IMR-90 (cell line): ENCODE data around the gene XRN2. TPM values are rescaled to one million over a fixed set of nuclear protein-coding genes. Genes with fewer than 3 reads are reported as not detected.

Experiments
- ATAC-seq: fragments of 200-7000 bp; cut with Tn5 transposase; 2 replicates; pipeline ENCODE4 v1.9.1; 2020; ENCODE audit warnings: low read depth, mild to moderate bottlenecking, moderate library complexity
- BruUV-seq: library from RNA; stranded (reverse); fragments of 400-500 nt; replicated peaks from 2 replicates; lab custom pipeline; 2021; lab: Mats Ljungman, UMichigan
- CTCF ChIA-PET: fragments of 300-600 bp; formaldehyde crosslinking; extraction: SDS; loops from one replicate; lab custom pipeline; 2021; ENCODE audit warnings: antibody characterized with exemption; lab: Yijun Ruan, JAX
- POLR2A ChIA-PET: fragments of 300-600 bp; sonication (Branson Sonifier 250); formaldehyde crosslinking; loops from one replicate; lab custom pipeline; 2022; ENCODE audit warnings: antibody characterized with exemption; ENCODE audit not compliant: unreplicated experiment; lab: Charles Lee
- DNase-seq: peaks from one replicate; pipeline ENCODE4 v3.0.0; 2013
- H2AFZ ChIP-seq: replicated peaks from 2 replicates; pipeline ENCODE3; 2013; ENCODE audit warnings: low read length, mild to moderate bottlenecking; ENCODE audit not compliant: poor library complexity
- H2AK5ac ChIP-seq: 2 replicates; pipeline ENCODE4 v1.6.1; 2013; ENCODE audit warnings: low read depth, low read length, inconsistent platforms
- H2AK9ac ChIP-seq: replicated peaks from 2 replicates; pipeline ENCODE3; 2013; ENCODE audit warnings: mild to moderate bottlenecking, low read depth, low read length, moderate library complexity; ENCODE audit not compliant: poor library complexity
- H2BK120ac ChIP-seq: 2 replicates; pipeline ENCODE4 v1.6.1; 2013; ENCODE audit warnings: low read depth, low read length, inconsistent platforms
- H2BK15ac ChIP-seq: 3 replicates; pipeline ENCODE4 v1.6.1; 2013; ENCODE audit warnings: low read depth, low read length, inconsistent platforms
- H2BK20ac ChIP-seq: 2 replicates; pipeline ENCODE4 v1.6.1; 2013; ENCODE audit warnings: low read depth, mild to moderate bottlenecking, inconsistent platforms, low read length, moderate library complexity
- H2BK5ac ChIP-seq: 2 replicates; pipeline ENCODE4 v1.6.1; 2013; ENCODE audit warnings: mild to moderate bottlenecking, low read depth, low read length, inconsistent platforms; ENCODE audit not compliant: poor library complexity, severe bottlenecking
- H3K14ac ChIP-seq: replicated peaks from 2 replicates; pipeline ENCODE4 v1.6.1; 2013; ENCODE audit warnings: low read depth, low read length, inconsistent platforms
- H3K18ac ChIP-seq: 2 replicates; pipeline ENCODE4 v1.6.1; 2013; ENCODE audit warnings: low read depth, low read length, control low read depth
- H3K23ac ChIP-seq: 2 replicates; pipeline ENCODE4 v1.6.1; 2013; ENCODE audit warnings: low read depth, low read length, inconsistent platforms
- H3K27ac ChIP-seq: 2 replicates; pipeline ENCODE4 v1.5.1; 2013; ENCODE audit warnings: mild to moderate bottlenecking, control low read depth, low read length; ENCODE audit not compliant: insufficient read depth
- H3K27me3 ChIP-seq: 2 replicates; pipeline ENCODE4 v1.6.1; 2013; ENCODE audit warnings: low read length; ENCODE audit not compliant: control insufficient read depth, insufficient read depth
- H3K36me3 ChIP-seq: 2 replicates; pipeline ENCODE4 v1.6.1; 2013; ENCODE audit warnings: low read length, mixed read lengths; ENCODE audit not compliant: control insufficient read depth, insufficient read depth
- H3K4ac ChIP-seq: 2 replicates; pipeline ENCODE4 v1.6.1; 2013; ENCODE audit warnings: low read depth, low read length, inconsistent platforms
- H3K4me1 ChIP-seq: 2 replicates; pipeline ENCODE4 v1.6.1; 2013; ENCODE audit warnings: low read length, mixed read lengths; ENCODE audit not compliant: control insufficient read depth, insufficient read depth
- H3K4me2 ChIP-seq: 2 replicates; pipeline ENCODE4 v1.6.1; 2013; ENCODE audit warnings: low read depth, mild to moderate bottlenecking, control low read depth, low read length, moderate library complexity
- H3K4me3 ChIP-seq: 2 replicates; pipeline ENCODE4 v1.5.1; 2013; ENCODE audit warnings: low read depth, mild to moderate bottlenecking, control low read depth, low read length, moderate library complexity; ENCODE audit not compliant: insufficient read depth
- H3K56ac ChIP-seq: 2 replicates; pipeline ENCODE4 v1.6.1; 2013; ENCODE audit warnings: low read length, inconsistent platforms; ENCODE audit not compliant: insufficient read depth; ENCODE audit errors: extremely low read depth
- H3K79me1 ChIP-seq, 2 experiments: 2 replicates each; pipeline ENCODE4 v1.6.1; 2013; ENCODE audit warnings: low read length in 2 of 2, inconsistent platforms in 1 of 2, low read depth in 1 of 2
- H3K9ac ChIP-seq: 2 replicates; pipeline ENCODE4 v1.6.1; 2013; ENCODE audit warnings: low read depth, low read length, control low read depth
- H3K9me1 ChIP-seq: 2 replicates; pipeline ENCODE4 v1.6.1; 2013; ENCODE audit warnings: low read length, inconsistent platforms; ENCODE audit not compliant: insufficient read depth
- H3K9me3 ChIP-seq: 2 replicates; pipeline ENCODE4 v1.6.1; 2013; ENCODE audit warnings: low read length; ENCODE audit not compliant: control insufficient read depth, insufficient read depth
- H4K20me1 ChIP-seq: 2 replicates; pipeline ENCODE4 v1.6.1; 2013; ENCODE audit warnings: low read length, inconsistent platforms; ENCODE audit not compliant: insufficient read depth
- H4K5ac ChIP-seq: 2 replicates; pipeline ENCODE4 v1.6.1; 2013; ENCODE audit warnings: mild to moderate bottlenecking, low read depth, low read length, control low read depth
- H4K8ac ChIP-seq, 2 experiments: 2 replicates each; pipeline ENCODE4 v1.6.1; 2013; ENCODE audit warnings: low read depth in 2 of 2, low read length in 2 of 2, control low read depth in 1 of 2, inconsistent platforms in 1 of 2
- H4K91ac ChIP-seq: 2 replicates; pipeline ENCODE4 v1.6.1; 2013; ENCODE audit warnings: low read depth, low read length, inconsistent platforms; ENCODE audit not compliant: insufficient read depth
- SMC3 ChIP-seq: fragments of 150-350 bp; IDR thresholded peaks from 2 replicates; pipeline ENCODE4 v1.6.1; 2016; ENCODE audit warnings: low read depth, mild to moderate bottlenecking, antibody characterized with exemption, low read length, moderate library complexity
- WGBS, 2 experiments: methylation state at CpG; one replicate each; pipeline versions ENCODE4 v1.1.5 to v1.1.7; 2013; ENCODE audit warnings: missing lambda C conversion rate in 2 of 2; ENCODE audit not compliant: insufficient read length in 1 of 2; ENCODE audit errors: extremely low coverage in 2 of 2; 5-methylcytosine and 5-hydroxymethylcytosine counted together
- dilution Hi-C: fragments of 300-500 bp; cut with HindIII; formaldehyde crosslinking; loops from one replicate; pipeline ENCODE4 v1.14.3; 2018; ENCODE audit warnings: low sequenced_read_pairs; ENCODE audit not compliant: unreplicated experiment
- in situ Hi-C: fragments of 300-500 bp; cut with MboI; formaldehyde crosslinking; loops from 3 replicates; pipeline ENCODE4 v1.14.3; 2019; ENCODE audit warnings: low sequenced_read_pairs, inconsistent platforms, mixed read lengths
- intact Hi-C: fragments of 100-400 bp; cut with micrococcal nuclease; formaldehyde crosslinking; loops from 2 replicates; pipeline ENCODE4 v1.10.0; 2022
- polyA plus RNA-seq, 3 experiments: library from polyadenylated mRNA; depleted of rRNA; stranded (reverse); fragments of >200 nt; gene quantifications; 2 replicates each; pipeline ENCODE4 v1.2.3, GENCODE V29; 2012; ENCODE audit warnings: low replicate concordance in 1 of 3
- total RNA-seq: library from RNA; depleted of rRNA; stranded (reverse); fragments of >200 nt; gene quantifications from 2 replicates; pipeline ENCODE4 v1.2.3, GENCODE V29; 2012

Gene XRN2
- total and polyA plus RNA-seq, 2 of the 4 experiments (the other 2 are of a cell fraction) = 58.1 to 70.8 TPM

DNA sequence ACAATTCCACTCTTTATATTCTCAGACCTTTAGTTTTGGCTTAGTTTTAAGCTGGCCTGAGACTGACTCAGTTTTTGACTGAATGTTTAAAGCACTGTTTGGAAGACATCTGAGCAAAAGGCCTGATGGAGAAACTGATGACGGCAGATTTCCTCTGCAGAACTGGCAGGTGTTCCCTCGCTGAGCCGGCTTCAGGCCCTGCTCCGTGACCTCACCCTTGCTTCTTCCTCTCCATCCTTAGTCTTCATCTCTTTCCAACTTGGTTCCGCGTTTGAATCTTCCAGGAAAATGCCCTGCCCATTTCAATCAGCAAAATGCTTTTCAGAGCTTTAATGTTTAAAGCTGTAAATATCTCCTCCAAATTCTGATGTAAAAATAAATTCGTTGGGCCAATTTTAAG lies 87.6 kb downstream of the XRN2 start:
- Histone ChIP-seq H3K4me3 (no peak overlapping the region), H4K5ac (no peak overlapping the region), H2AFZ (no peak overlapping the region), H3K4me2 (no peak overlapping the region), H3K9me1 (no peaks in the 10 kb centered on the region), H2BK20ac (no peak overlapping the region), H3K79me1 (no peaks in the 10 kb centered on the region; a peak in 1 of 4 replicates), H3K14ac (no peak overlapping the region), H2AK9ac (no peak overlapping the region), H3K36me3 (peaks cover 5% of the 10 kb centered on the region), H3K27me3 (peaks cover 39% of the 10 kb centered on the region), H2BK120ac (no peak overlapping the region), H4K8ac (no peak overlapping the region), H4K20me1 (no peaks in the 10 kb centered on the region), H3K27ac (no peak overlapping the region), H3K9me3 (peaks cover 6% of the 10 kb centered on the region; the same call in 1 of the 2 replicates), H3K9ac (no peak overlapping the region), H2BK15ac (no peak overlapping the region), H2BK5ac (no peak overlapping the region), H3K56ac (no peak overlapping the region), H4K91ac (no peak overlapping the region), H3K23ac (no peak overlapping the region), H3K18ac (no peak overlapping the region), H2AK5ac (no peak overlapping the region), H3K4me1 (peaks cover 2% of the 10 kb centered on the region; the same call in 1 of the 2 replicates), H3K4ac (no peak overlapping the region)
- intact Hi-C loops = loop anchor here (10.0 kb wide), 1 partner anchor 156 kb away; no protein-coding TSS in a partner anchor
- DNase-seq (no peak), ATAC-seq (no peak)
- WGBS, 2 experiments = no CpG with 5 or more reads among the region's 7 CpGs
- in situ Hi-C loops = no loop called here
- no TSS peak for BruUV-seq
- CTCF ChIA-PET = interaction anchor here (0.6 to 0.7 kb wide), 2 partner anchors 115 to 1362 kb away, joined by 4 read pairs; no protein-coding TSS in a partner anchor
- dilution Hi-C loops = no loop called here
- POLR2A ChIA-PET = no interaction called here
- TF ChIP-seq SMC3 = no peak
